ENCODE measurements around the gene NR2F1-AS1.

The NR2F1-AS1 gene

GRCh38 chr5:93603078-93603792 lies 22.2 kb upstream of the NR2F1-AS1 start:
- no peak for DNase-seq (ENCODE audit: low read depth)

- DNase-seq (ENCODE audit: low read depth), result no peak
Measured at GRCh38 chr5:93602241-93603077, 21.4 kb upstream of the NR2F1-AS1 start.

GRCh38 chr5:93601802-93602155 lies 20.8 kb upstream of the NR2F1-AS1 start:
- DNase-seq (ENCODE audit: low read depth), result no peak

GRCh38 chr5:93601071-93601801 lies 20.2 kb upstream of the NR2F1-AS1 start:
- DNase-seq (ENCODE audit: low read depth), result no peak

- no peak for DNase-seq (ENCODE audit: low read depth)
Measured at GRCh38 chr5:93600409-93601070, 19.5 kb upstream of the NR2F1-AS1 start.

- no peak for DNase-seq (ENCODE audit: low read depth)
Measured at GRCh38 chr5:93599399-93600120, 18.5 kb upstream of the NR2F1-AS1 start.

- DNase-seq (ENCODE audit: low read depth), result no peak
Measured at GRCh38 chr5:93599001-93599379, 18.0 kb upstream of the NR2F1-AS1 start.

GRCh38 chr5:93598091-93599000 lies 17.3 kb upstream of the NR2F1-AS1 start:
- no peak for DNase-seq (ENCODE audit: low read depth)

- no peak for DNase-seq (ENCODE audit: low read depth)
Measured at GRCh38 chr5:93596676-93597490, 15.9 kb upstream of the NR2F1-AS1 start.

GRCh38 chr5:93596310-93596675 lies 15.3 kb upstream of the NR2F1-AS1 start:
- no peak for DNase-seq (ENCODE audit: low read depth)

- no peak for DNase-seq (ENCODE audit: low read depth)
Measured at GRCh38 chr5:93595420-93596147, 14.6 kb upstream of the NR2F1-AS1 start.

- DNase-seq (ENCODE audit: low read depth), result no peak
Measured at GRCh38 chr5:93594591-93595419, 13.8 kb upstream of the NR2F1-AS1 start.

- DNase-seq (ENCODE audit: low read depth), result no peak
Measured at GRCh38 chr5:93593476-93594131, 12.6 kb upstream of the NR2F1-AS1 start.

GRCh38 chr5:93592883-93593282 lies 11.9 kb upstream of the NR2F1-AS1 start:
- no peak for DNase-seq (ENCODE audit: low read depth)

GRCh38 chr5:93591323-93591945 lies 10.4 kb upstream of the NR2F1-AS1 start:
- DNase-seq (ENCODE audit: low read depth), result no peak

GRCh38 chr5:93590493-93590892 lies 9.5 kb upstream of the NR2F1-AS1 start:
- no peak for DNase-seq (ENCODE audit: low read depth)

GRCh38 chr5:93589829-93590215 lies 8.8 kb upstream of the NR2F1-AS1 start:
- DNase-seq (ENCODE audit: low read depth), result no peak
